Activated B cell treated with CpG ODN at 0.5 μM for 24 hours (primary cell): Measurements from ENCODE around the gene KIF26B. TPM values are rescaled to one million over a fixed set of nuclear protein-coding genes. Genes with fewer than 3 reads are reported as not detected.

Experiments used
- ATAC-seq: fragments of 200-7000 bp; cut with Tn5 transposase; one replicate; pipeline ENCODE4 v1.10.0; 2021; ENCODE audit warnings: low read depth, mild to moderate bottlenecking, moderate library complexity
- CTCF ChIA-PET: fragments of 350-600 bp; sonication (Branson Sonifier 250); formaldehyde crosslinking; loops from one replicate; lab custom pipeline; 2021; ENCODE audit warnings: antibody characterized with exemption; lab: Charles Lee
- POLR2A ChIA-PET: fragments of 350-600 bp; sonication (Branson Sonifier 250); formaldehyde crosslinking; loops from one replicate; lab custom pipeline; 2021; ENCODE audit warnings: antibody characterized with exemption; lab: Charles Lee
- DNase-seq: peaks from one replicate; pipeline ENCODE4 v3.0.0; 2022
- H3K27ac Mint-ChIP-seq: one replicate; pipeline ENCODE4 v1.8.0; 2020; ENCODE audit warnings: mixed read lengths
- H3K27me3 Mint-ChIP-seq: one replicate; pipeline ENCODE4 v1.8.0; 2021; ENCODE audit warnings: mixed read lengths
- H3K36me3 Mint-ChIP-seq: one replicate; pipeline ENCODE4 v1.8.0; 2021; ENCODE audit warnings: low read depth, mixed read lengths
- H3K4me1 Mint-ChIP-seq: one replicate; pipeline ENCODE4 v1.8.0; 2021; ENCODE audit warnings: mixed read lengths
- H3K4me3 Mint-ChIP-seq: one replicate; pipeline ENCODE4 v1.8.0; 2020; ENCODE audit warnings: mild to moderate bottlenecking, mixed read lengths
- H3K9me3 Mint-ChIP-seq: one replicate; pipeline ENCODE4 v1.8.0; 2020; ENCODE audit warnings: mixed read lengths
- CTCF ChIP-seq: fragments of 200-600 bp; IDR thresholded peaks from one replicate; pipeline ENCODE4 v1.8.0; 2022; ENCODE audit warnings: antibody characterized with exemption, mild to moderate bottlenecking
- intact Hi-C: fragments of 100-400 bp; cut with micrococcal nuclease; formaldehyde crosslinking; loops from one replicate; pipeline ENCODE4 v1.15.1; 2024
- total RNA-seq: library from RNA; stranded (reverse); gene quantifications from 2 replicates; pipeline ENCODE4 v1.2.3, GENCODE V29; 2022

KIF26B gene
- total RNA-seq, 1 donor from 2014 or later, result 1.7 TPM

- no peak for DNase-seq
- H3K4me3 Mint-ChIP-seq, result no peak overlapping the region
- H3K9me3 Mint-ChIP-seq, result peaks cover 13% of the 10 kb centered on the region
- intact Hi-C loops, result no loop called here
- CTCF ChIA-PET, result no interaction called here
- no peak for ATAC-seq
- H3K36me3 Mint-ChIP-seq, result peaks cover 31% of the 10 kb centered on the region
- H3K27me3 Mint-ChIP-seq, result no peaks in the 10 kb centered on the region
- H3K27ac Mint-ChIP-seq, result no peak overlapping the region
- TF ChIP-seq CTCF, result no peak
- POLR2A ChIA-PET, result no interaction called here
- peaks cover 8% of the 10 kb centered on the region for H3K4me1 Mint-ChIP-seq
These were observed 597.1 kb downstream of the KIF26B start for GRCh38 chr1:245751726-245752470.

GRCh38 chr1:245752561-245752960, 597.8 kb downstream of the KIF26B start:
- Mint-ChIP-seq H3K4me3 (no peak overlapping the region), H3K27me3 (no peaks in the 10 kb centered on the region), H3K27ac (no peak overlapping the region), H3K9me3 (peaks cover 14% of the 10 kb centered on the region), H3K36me3 (peaks cover 24% of the 10 kb centered on the region), H3K4me1 (peaks cover 8% of the 10 kb centered on the region)
- CTCF ChIA-PET, result no interaction called here
- DNase-seq (no peak), ATAC-seq (no peak)
- intact Hi-C loops, result no loop called here
- TF ChIP-seq CTCF, result no peak
- POLR2A ChIA-PET, result no interaction called here

- H3K4me1 Mint-ChIP-seq, result peaks cover 8% of the 10 kb centered on the region
- POLR2A ChIA-PET, result no interaction called here
- CTCF ChIA-PET, result no interaction called here
- no peaks in the 10 kb centered on the region for H3K27me3 Mint-ChIP-seq
- intact Hi-C loops, result no loop called here
- ATAC-seq (no peak), DNase-seq (no peak)
- TF ChIP-seq CTCF, result no peak
- peaks cover 20% of the 10 kb centered on the region for H3K36me3 Mint-ChIP-seq
- no peak overlapping the region for H3K4me3 Mint-ChIP-seq
- peaks cover 18% of the 10 kb centered on the region for H3K9me3 Mint-ChIP-seq
- H3K27ac Mint-ChIP-seq, result no peak overlapping the region
These were observed 599.0 kb downstream of the KIF26B start for GRCh38 chr1:245753807-245754206.

GRCh38 chr1:245754463-245754961, 599.7 kb downstream of the KIF26B start:
- Mint-ChIP-seq H3K4me1 (peaks cover 8% of the 10 kb centered on the region), H3K36me3 (peaks cover 19% of the 10 kb centered on the region), H3K27me3 (no peaks in the 10 kb centered on the region), H3K27ac (no peak overlapping the region), H3K9me3 (peaks cover 18% of the 10 kb centered on the region), H3K4me3 (peak overlapping the region; percentile 21)
- DNase-seq, result no peak
- ChIA-PET CTCF (no interaction called here), POLR2A (no interaction called here)
- no peak for TF ChIP-seq CTCF
- no peak for ATAC-seq
- intact Hi-C loops, result no loop called here
